TTC549 (cell line): Measurements from ENCODE around the gene FXN.
"Not testable (repeated sequence)": the region's sequence is repeated elsewhere in the genome, so short reads cannot be mapped to it uniquely, and the experiment has no call there.

Experiments
- FAIRE-seq: peaks from 2 replicates; lab custom pipeline; 2012; peaks lifted over from hg19 to GRCh38; lab: Jason Lieb, UNC

FXN gene

GRCh38 chr9:69104830-69105527, 69.4 kb downstream of the FXN start:
- FAIRE-seq: no peak

- FAIRE-seq: no peak
These were observed 72.2 kb downstream of the FXN start for GRCh38 chr9:69107771-69108170.

DNA sequence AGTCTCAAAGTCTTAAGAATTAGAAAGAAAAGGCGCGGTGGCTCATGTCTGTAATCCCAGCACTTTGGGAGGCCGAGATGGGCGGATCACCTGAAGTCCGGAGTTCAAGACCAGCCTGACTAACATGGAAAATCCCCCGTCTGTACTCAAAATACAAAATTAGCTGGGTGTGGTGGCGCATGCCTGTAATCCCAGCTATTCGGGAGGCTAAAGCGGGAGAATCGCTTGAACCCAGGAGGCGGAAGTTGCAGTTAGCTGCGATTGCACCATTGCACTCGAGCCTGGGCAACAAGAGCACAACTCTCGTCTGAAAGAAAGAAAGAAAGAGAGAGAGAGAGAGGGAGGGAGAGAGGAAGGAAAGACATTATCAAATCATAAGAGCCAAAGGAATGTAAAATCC, 73.2 kb downstream of the FXN start:
- not testable (repeated sequence) for FAIRE-seq

DNA sequence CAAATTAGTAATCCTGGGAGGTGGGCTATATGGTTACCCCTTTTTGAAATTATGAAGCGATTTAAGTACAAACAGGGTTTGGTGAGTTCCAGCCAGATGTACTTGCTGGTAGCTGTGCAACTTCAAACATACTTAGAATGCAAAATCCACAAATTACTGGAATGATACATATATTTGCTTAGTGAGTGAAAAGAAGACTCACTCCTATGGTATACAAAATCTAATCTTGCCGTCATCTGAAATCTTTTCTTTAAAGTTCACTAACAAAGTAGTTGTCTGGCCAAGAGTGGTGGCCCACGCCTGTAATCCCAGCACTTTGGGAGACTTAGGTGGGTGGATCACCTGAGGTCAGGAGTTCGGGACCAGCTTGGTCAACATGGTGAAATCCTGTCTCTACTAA, 73.6 kb downstream of the FXN start:
- FAIRE-seq: no peak

GRCh38 chr9:69112646-69113045, 77.1 kb downstream of the FXN start:
- not testable (repeated sequence) for FAIRE-seq

DNA sequence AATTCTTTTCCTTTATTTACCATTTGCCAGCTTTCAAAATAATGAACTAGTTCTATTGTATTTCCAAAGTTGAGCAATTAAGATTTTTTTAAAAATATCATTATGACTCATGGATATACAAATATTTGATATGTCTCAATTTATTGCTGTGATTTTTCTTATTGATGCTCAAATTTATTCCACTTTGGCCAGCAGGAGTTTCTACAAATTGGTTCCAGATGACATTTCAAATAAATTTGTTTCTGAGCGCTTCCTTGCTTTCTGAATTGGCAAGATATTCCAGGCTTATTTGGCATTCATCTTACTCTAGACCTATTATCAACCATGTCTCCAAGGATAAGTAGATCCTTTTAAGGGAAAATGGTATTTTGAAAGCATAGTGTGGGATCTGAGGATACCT, 80.1 kb downstream of the FXN start:
- FAIRE-seq: no peak

GRCh38 chr9:69118656-69119055, 83.1 kb downstream of the FXN start:
- FAIRE-seq: no peak

- no peak for FAIRE-seq
These were observed 85.0 kb downstream of the FXN start for GRCh38 chr9:69120380-69121154.

DNA sequence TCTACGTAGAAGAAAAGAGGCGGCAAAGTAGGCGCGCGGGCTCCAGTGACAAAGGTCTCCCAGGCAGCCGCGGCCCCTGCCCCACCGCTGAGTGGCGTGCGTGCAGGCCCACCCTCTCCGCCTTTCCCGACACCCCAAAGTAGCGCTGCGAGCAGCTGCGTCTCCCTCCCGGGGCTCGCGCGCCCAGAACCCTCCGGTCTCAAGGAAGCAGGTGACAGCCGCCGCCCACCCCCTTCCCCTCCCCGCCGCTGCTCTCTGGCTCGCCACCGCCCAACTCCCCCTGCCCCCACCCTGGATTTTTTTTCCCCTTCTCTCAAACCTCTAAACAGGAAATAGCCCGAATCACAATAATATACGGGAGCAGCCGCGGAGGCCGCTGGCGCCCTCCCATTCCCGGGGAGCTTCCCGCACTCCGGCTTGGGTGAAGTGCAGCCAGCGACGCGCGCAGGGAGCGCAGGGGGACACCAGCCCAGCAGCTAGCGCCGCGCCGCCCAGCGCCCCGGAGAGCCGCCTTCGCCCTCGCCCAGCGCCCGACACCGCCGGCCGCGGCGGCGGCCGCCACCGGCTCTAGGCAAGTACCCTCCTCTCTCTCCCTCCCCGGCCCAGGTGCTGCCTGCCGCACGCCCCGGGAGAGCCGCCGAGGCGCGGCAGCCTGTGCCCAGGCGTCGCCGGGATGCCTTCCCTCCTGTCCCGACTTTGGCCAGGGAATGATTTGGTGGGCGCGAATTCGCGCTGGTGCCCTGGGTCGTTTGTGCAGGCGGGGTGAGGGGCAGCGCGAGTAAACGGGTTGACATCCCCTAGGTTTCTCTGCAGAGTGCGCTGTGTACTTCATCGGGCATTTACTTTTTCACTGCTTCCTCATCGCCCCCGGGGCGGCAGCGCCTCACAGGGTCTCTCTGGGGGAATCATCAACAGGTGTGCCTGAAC, 85.9 kb downstream of the FXN start:
- FAIRE-seq: no peak

- no peak for FAIRE-seq
These were observed 86.6 kb downstream of the FXN start for GRCh38 chr9:69122082-69122548.

- no peak for FAIRE-seq
These were observed 87.1 kb downstream of the FXN start for GRCh38 chr9:69122549-69123141.

GRCh38 chr9:69130456-69131441, 95.2 kb downstream of the FXN start:
- FAIRE-seq: no peak

DNA sequence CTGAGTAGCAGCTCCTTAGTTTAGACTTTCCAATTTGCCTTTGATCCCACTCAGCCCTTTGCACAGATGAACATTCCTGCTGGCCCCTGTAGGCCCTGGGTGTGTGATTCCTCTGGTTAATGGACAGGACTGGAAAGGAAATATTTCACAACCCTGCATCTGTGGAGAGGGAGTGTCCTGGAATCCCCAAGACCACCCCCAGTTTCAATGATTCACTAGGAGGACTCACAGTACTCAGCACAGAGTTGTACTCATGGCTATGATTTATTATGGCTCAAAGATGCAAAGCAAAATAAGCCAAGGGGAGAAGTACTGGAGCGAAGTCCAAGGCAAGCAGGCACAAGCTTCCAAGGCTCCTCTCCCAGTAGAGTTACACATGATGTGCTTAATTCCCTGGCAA, 96.1 kb downstream of the FXN start:
- FAIRE-seq: no peak

DNA sequence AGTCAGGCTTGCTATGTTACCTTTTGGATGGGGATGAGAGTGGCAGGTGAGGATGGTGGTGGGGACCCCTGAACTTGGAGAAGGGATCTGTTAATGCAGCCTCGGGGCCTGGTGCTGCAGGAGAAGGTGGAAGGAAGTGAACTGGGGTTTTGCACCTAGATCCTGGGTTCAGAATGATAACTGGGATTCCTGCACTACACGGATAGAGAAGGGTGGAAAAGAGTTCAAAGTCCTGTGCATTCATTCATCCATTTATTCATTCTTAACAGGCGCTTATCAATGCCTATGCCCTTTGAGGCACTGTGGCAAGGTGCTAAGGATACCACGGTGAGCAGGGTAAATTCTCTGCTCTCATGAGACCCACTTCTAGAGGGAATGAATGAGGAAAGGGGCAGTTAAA, 96.8 kb downstream of the FXN start:
- FAIRE-seq: no peak

DNA sequence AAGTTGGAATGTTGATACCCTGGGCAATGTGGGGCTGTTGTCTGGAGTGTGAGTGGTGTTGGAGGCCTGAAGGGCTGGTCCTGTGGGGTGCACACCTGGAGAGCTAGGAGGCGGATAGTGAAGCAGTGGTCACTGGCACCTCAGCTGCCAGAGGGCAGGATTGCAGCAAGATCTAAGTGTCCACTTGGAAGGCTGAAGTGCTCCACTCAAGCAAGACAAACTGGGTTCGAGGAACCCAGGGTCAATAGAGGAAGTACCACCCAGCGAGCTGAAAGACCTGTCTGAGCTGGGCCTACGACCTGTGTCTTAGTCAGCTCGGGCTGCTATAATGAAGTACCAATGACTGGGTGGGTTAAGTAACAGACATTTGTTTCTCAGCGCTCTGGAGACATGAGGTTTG, 98.9 kb downstream of the FXN start:
- no peak for FAIRE-seq

DNA sequence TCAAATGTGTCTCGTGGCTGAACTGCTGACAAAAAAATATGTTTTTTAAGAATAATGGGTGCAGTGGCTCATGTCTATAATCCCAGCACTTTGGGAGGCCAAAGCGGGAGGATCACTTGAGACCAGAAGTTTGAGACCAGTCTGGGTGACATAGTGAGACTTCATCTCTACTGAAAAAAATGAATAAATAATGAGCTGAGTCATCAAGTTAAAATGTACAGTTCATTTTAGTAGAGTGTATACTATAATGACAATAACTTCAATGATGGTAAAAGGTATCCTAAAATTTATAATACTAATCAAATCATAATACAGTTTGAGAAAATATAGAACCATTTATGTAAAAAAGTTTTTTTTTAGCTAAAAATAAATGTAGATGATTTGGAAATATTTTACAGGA, 100.6 kb downstream of the FXN start:
- no peak for FAIRE-seq

- no peak for FAIRE-seq
These were observed 101.2 kb downstream of the FXN start for GRCh38 chr9:69136779-69137178.

GRCh38 chr9:69137311-69137710, 101.8 kb downstream of the FXN start:
- no peak for FAIRE-seq

- no peak for FAIRE-seq
These were observed 104.0 kb downstream of the FXN start for GRCh38 chr9:69139596-69139995.

- no peak for FAIRE-seq
These were observed 104.7 kb downstream of the FXN start for GRCh38 chr9:69140123-69140735.

DNA sequence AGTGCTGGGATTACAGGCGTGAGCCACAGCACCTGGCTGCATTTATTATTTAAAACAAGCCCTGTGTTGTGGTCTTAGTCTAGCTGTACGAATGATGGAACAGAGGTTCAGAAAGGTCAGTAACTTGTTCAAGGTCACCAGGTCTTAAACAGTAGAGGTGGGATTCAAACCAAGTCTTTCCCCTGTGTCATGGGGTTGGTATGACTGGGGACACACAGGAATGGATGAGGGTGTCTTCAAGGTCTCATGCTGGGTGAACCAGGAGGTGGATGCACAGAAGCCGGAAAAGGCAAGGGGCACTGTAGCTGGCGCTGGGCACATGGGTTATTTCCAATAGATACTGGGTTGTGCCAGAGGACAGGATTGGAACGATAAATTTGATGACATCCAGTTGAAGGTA, 106.3 kb downstream of the FXN start:
- FAIRE-seq: no peak
